Measurements from ENCODE around the gene TDP1.

- TF ChIP-seq ZNF274 (IDR thresholded peaks at IDR 0.05; ENCODE audit: low read depth, low read length) = no peak
- TF ChIP-seq YY1 (IDR thresholded peaks at IDR 0.05; ENCODE audit: insufficient read depth, insufficient read length) = no peak
- no peak for TF ChIP-seq SUZ12 (IDR thresholded peaks at IDR 0.05; ENCODE audit: extremely low read depth, insufficient read depth, insufficient read length)
Measured at GRCh38 chr14:89955745-89956660, at the start of gene TDP1.
